Midbrain (tissue), 1 donor: ENCODE data around the gene MTCL1.
"Not testable (repeated sequence)": the region's sequence is repeated elsewhere in the genome, so short reads cannot be mapped to it uniquely, and the experiment has no call there.

Experiments
- DNase-seq: peaks from one replicate; lab custom pipeline; 2025; lab: John Stamatoyannopoulos, UW

The MTCL1 gene

DNA sequence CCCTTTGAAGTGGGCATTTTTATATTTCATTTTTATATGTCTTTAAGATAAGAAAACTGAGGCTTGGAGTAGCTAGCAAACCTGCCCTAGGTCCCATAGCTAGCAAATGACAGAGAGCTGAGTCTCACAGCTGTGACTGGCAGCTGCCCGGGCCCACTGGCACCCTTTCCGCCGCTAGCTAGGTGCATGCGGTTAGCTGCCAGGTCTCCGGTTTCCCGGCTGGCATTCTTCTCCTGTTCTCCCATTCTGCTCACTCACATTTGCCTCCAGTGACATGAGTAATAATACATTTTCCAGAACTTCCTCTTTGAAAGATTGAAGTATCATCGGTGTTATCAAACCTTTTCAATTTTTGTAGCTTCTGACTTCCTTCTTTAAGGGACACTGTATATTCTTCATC, 38.7 kb downstream of the MTCL1 start:
- DNase-seq = no peak

DNA sequence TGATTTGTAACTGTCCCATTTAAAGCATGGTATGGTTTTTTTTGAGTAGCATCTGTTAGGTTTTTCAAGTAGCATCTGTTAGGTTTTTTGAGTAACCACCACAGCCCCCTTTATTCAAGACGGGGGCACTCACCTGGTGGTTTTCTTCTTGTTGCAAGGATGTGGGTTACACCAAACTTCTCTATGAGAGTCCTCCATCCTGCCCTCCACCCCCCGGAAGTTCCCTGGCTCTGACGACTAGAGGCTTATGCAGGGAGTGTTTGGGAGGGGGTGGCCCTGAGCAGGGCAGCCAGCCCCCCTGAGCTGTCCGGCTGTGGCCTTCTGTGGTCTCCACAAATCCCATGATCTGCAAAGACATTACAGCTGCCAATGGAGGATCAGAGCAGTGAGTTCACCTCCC, 39.3 kb downstream of the MTCL1 start:
- DNase-seq = no peak

DNA sequence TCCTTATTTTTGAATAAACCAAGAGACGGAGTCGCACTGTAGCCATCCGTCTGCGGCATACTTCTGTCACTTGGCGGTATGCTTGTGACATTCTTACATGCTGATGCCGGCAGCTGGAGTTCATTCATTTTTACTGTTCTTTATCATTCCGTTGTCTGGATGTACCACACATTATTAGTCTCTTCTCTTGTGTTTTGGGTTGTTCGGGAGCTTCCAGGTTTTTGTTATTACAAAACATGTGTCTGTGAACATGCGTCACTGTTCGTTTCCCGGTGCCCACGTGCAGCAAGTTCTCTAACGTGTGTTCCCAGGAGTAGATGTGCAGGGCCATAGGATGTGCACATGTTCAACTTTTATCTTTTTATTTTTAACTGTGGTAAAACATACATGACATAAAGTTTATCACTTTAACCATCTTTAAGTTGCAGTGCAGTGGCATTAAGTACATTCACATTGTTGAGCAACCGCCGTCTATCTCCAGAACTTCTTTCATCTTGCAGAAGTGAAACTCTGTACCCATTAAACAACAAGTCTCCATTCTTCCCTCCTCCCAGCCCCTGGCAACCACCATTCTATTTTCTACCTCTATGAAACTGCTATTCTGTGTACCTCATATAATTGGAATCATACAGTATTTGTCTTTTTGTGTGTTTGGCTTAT, 40.1 kb downstream of the MTCL1 start:
- DNase-seq = no peak

DNA sequence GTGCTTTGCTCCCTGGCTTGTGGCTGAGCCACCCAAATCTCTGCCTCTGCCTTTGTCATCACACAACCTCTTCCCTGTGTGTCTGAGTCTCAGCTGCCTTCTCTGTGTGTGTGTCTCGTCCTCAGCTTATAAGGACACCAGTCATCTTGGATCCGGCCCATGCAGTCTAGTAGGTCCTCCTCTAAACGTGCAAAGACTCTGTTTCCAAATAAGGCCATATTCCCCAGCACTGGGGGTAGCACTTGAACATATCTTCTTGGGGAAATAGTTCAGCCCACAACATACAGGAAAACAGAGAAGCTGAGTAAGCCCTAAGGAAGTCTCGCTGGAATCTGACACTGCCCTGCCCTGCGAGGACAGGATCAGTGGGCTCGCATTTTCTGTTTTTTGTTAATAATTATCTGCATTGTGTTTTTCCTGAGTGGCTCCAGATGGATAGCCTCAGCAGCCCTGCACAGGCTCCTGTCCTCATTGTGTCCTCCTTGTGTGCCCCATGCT, 42.1 kb downstream of the MTCL1 start:
- DNase-seq = no peak

DNA sequence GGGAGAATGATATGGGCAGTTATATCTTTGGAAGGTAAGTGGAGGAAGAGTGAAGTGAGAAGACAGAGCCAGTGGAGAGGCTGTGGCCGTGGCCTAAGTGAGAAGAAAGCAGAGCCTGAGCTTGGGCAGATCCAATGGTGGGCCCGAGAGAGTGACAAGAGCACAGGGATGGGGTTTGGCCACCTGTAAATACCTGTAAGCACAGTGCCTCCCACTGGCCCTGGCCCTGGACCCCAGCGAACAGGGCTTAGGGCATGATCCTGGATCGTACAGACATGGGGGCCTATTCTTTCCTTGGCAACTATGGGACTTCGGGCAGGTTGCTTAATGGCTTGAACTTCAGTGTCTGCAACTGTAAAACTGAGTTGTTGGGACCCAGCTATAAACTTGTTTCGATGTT, 44.1 kb downstream of the MTCL1 start:
- DNase-seq = no peak

DNA sequence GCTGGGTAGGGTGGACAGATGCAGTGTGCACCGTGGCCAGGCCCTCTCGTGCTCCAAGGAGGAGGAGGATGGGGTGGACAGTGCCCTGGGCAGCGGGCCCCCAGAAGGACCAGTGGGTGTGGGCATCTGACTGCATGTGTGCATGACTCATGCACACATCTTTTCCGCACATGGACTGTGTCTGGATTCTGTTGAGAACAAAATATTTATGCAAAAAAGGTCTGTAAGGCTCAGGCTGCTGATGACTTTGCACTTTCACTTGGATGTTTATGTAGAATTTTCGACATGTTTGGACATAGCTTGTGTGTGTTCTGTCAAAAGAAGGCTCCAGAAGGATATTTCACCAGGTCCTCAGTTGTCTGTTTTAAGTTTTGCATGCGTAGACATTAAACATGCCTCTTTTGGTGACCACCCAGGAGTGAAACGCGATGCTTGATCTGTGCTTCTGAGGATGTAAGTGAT, 45.6 kb downstream of the MTCL1 start:
- DNase-seq = no peak

DNA sequence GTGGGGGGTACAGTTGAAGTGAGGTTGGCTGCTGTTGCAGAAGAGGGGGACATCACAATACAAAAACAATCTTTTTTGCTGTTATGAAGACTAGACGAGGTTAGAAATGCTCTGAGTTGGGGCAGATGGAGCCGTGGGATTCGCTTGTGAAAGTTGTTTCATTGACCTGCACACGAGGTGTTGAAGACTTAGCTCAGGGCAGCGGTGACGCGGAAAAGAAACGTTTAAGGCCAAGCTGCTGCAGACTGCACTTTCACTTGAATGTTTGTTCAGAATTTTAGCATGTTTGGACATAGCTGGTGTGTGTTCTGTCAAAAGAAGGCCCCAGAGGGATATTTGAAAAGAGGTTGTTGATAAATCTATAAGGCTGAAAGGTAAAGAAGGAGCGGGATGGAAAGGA, 46.3 kb downstream of the MTCL1 start:
- DNase-seq = no peak

DNA sequence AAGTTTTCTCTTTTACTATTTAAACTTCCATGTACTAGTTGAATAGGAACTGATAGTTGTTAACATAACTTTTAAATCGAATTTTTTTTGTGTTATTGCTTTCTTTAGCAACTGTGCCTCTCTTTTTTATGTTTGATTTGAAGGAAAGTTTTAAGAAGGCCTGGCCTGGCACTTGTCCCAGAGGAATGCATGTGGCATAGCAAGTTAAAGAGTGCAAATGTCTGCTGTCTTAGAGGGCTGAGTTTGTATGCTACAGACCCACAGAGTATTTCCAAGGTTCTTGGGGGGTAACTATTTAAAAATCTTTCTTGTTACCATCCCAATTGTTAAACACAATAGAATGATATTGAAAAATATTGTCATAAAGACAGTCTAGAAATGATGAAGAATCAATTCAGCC, 47.0 kb downstream of the MTCL1 start:
- DNase-seq = no peak

DNA sequence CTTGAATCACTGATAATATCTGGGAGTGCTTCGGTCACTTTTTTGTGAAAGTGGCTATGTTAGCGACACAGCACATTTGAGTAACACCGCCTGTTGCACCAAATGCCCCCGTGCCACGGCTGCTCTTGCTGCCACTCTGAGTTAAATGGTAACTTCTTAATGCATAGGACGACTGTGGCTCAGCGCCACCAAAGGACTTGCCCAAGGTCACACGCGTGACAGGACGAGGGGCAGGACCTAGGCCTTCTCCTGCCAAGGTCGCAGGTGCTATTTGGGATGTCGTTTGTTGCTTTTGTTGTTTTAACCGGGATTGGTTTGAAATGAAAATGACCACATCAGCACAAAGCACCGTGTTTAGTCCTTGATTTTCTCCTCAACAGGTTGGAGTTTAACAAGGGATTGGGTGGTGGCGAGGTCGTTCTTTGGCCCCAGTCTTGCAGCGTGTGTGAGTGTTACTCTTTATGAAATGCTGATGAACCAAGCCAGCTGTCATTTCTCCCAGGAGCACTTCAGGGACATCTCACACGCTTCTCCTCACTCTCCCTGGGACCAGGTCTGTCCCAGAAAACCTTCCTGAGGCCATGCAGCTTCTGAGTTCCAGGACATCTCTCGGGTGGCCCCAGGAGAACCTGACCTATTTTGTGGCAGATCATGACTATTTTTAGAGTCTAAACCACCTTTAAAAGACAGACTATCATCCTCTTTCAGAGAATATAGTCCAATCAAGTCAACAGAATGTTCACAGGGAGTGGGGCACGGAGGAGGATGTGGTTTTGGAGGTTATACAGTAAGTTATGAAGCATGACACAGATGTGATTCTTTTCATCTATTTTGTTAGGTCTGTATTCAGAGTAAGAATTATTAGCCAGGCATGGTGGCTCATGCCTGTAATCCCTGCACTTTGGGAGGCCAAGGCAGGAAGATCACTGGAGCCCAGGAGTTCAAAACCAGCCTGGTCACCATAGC, 49.9 kb downstream of the MTCL1 start:
- no peak for DNase-seq

DNA sequence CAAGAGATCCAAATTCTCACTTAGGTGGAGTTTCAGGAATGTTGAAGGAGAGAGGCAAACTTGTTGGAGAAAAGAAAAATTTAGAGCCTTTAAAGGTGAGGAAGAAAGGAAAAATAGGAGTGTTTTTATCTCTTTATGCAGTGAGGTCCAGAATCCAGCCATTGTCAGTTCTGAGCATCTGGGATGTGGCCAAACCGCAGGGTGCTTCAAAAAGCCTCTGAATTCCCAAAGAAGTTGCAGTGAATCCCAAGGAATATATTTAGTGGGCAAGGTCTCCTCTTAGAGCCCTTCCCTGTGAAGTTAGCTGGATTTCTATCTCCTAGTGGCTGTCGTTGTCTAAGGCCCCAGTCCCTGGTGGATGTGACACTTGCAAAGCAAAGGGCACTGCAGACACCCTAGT, 51.2 kb downstream of the MTCL1 start:
- DNase-seq = no peak

DNA sequence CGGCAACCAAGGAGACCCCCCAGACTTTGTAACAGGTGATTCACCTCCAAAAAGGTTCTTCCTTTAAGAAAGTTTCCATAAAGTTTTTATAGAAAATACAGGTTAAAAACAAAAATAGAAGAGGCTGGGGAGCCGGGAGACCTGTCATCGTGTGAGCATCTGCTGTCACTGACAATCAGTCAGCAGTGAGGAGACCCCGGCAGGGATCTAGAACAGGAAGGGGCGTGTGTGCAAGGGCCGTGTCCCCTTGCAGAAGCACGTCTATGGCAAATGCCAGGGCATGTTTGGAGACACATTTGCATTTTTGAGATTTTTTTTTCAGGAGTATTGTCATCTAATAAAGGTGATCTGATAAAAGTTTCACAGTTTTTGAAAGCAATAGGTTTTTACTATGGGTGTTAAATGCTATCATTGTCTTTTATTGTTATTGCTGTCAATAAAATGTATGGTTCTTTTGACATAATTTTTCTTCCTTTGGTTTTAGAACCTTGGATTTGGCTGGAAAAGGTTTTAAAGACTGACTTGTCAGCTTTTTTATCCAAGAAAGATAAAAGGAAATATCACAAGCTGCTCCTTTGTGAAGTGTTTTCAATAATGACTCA, 52.1 kb downstream of the MTCL1 start:
- no peak for DNase-seq

DNA sequence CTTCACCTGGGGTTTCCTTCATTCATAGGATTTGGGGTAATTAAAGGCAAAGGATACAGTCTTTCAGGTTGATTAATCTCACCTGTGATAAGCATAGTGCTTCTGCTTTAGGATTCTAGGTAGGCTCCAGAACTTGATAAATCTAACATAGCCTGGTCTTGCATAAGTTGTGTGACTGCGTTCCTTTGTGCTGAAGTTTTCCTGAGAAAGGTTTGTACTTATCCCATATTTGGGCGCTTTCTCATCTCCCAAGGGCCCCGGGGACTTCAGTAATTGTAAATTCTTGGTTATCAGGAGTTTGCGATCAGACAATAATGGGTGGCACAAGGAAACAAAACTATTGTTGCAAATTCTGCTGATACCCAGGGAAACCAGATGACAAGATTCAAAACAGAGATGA, 53.1 kb downstream of the MTCL1 start:
- no peak for DNase-seq

DNA sequence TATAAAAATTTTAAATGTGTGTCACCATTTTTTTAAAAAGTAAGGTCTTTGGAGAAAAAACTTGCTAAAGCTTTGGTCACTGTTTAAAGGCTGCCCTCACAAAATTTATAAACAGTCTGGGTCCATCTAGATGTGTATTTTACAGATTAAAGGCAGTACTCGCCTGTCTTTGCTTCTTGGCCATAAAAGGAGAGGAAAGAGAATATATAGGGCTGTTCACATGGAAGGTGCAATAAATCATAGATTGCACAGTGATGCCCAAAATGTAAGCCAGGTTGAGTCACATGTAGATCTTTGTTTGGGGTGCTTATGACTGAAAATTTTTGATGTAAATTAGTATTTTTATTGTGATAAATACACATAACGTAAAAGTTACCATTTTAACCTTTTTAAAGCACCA, 55.6 kb downstream of the MTCL1 start:
- DNase-seq = no peak

DNA sequence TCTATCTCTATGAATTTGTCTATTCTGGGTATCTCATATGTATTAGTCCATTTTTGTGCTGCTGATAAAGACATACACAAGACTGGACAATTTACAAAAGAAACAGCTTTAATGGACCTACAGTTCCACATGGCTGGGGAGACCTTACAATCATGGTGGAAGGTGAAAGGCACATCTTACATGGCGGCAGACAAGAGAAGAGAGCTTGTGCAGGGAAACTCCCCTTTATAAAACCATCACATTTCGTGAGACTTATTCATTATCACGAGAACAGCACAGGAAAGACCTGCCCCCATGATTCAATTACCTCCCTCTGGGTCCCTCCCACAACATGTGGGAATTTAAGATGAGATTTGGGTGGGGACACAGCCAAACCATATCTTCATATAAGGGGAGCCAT, 56.2 kb downstream of the MTCL1 start:
- not testable (repeated sequence) for DNase-seq

DNA sequence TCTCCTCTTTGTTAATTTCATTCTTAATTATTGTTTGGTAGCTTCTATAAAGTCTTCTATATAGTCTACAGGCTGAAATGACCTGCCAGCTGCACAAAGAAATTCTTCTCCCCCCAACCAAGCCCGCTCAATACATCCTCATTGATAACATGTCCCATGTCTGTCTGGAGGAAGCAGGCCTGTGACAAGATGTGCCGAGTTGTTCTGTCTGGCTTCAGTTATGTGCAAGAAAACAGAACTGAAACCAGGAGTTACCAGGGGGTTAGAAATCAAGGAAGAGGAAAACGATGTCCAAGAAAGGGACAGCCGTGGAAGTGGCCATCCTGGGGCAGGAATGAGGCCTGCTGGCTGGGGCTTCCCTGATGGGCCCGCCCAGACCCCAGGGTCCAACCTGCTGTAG, 57.6 kb downstream of the MTCL1 start:
- peak; percentile 20 for DNase-seq

DNA sequence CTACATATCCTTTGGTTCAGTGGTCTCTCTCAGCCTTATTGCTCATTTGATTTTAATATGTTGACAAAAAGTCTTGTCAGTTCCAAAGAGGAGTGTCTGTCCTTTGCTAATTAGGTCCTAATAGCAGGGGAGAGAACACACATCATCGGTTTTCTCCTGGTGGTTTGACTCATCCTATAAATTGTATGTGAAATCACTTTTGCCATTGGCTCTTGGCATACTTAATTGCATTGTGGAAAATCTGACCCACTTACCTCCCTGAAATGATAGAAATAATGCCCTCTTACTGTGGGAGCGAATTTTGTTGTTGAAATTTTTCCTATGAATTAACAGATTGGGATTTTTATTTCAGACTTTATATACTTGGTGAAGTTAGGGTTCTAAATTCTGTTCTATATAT, 58.3 kb downstream of the MTCL1 start:
- DNase-seq = no peak

DNA sequence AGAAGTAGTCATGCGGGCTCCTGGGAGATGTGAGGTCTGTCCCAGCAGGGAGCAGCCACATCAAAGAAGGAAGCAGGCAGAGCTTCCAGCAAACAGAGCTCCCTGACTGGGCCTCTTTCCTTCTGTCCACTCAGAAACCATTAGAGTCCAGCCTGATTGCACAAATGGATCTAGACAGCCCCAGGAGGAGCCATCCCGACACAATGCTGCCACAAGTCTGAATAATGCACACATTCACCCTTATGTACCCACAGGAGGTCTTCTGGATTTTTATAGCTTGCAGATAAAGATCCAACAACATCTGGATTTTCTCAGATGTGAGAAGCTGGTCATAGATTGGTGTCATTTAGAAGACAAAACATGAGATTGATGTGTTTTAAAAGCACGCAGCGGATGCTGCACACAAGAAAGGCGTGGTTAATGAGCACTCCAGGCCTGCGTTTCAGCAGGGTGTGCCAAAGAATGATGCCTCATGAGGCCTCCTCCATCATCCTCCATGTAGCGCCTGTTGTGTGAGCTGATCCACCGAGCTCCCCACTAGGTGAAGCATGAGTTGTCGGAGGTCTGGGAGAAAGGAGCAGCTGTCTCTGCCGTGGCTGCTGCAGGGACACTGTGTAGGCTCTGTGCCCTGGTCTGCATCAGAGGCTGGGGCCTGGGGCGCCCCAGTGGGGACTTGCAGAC, 60.6 kb downstream of the MTCL1 start:
- no peak for DNase-seq

DNA sequence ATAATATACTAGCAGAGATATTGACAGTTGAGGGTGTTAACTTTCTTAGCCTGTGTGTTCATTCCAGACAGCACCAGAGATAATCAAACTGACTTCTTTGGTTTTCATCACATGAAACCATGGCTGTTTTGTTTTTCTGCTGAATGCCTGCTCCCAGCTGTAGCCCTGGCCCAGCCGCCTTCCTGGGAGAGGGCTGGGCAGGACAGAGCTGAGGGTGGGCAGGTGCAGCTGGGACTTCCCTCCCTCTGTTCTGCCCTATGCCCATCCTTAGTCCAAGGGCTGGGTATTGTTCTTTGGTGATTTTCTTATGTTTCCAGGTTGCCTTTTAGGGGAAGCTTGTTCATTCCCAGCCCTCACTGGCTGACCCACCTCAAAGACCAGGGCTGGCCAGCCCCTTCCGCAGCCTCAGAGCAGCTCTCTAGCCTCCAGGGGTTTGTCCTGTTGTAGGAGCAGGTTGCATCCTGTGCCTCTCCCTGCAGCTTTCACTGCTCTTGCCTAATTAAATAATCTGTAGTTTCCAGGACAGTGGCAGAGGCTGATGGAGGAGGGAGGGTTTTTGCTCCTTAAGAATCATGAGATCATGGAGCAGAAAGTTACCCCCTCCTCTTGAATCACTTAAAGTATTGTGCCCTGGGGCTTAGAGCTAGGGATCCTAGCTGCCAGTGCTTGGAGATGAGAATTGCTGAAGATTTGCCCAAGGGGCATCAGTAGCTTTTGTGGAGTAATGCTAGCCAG, 61.4 kb downstream of the MTCL1 start:
- DNase-seq = no peak

DNA sequence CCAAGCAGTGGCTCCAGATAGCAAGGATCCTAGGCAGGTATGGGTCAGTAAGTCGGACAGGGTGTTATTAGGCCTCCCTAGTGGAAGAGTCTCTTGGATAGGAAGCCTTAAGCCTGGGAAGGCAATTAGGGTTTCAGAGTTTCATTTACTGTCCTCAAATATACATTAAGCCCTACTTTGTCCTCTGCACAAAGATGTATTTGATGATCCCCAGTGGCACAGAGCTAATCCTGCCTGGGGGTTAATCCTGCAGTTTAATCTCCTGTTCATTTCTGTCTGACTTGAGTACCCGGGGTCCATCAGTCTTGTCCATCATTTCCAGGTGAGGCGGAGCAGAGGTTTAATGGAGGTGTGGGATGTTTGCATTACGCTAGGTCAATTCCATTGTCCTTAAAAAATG, 62.0 kb downstream of the MTCL1 start:
- DNase-seq = no peak

DNA sequence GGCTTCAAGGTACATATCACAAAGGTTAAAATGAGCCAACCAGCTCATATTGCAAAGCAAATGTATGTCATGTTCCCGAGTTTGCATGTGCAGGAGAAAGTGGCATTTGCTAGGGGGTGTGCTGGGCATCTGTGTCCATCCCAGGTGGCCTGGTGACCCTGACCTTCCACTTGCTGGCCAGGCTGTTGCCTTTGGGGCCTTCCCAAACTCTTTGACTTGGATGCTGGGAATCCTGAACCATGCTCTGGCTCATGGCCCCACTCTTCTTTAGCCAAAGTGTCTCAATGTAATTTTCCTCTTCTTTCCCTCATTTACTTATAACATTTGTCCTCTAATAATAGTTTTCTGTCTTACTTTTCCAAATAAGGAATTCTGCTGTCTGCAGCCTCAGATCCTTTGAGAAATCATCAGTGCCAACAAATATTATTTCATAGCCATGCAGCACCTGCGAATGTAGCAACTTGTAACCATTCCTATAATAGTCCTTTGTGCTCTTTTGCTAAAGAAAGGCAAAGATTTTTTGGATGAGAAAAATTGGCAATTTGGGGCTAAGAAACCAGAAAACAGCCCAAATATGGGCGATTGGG, 64.2 kb downstream of the MTCL1 start:
- DNase-seq = no peak

DNA sequence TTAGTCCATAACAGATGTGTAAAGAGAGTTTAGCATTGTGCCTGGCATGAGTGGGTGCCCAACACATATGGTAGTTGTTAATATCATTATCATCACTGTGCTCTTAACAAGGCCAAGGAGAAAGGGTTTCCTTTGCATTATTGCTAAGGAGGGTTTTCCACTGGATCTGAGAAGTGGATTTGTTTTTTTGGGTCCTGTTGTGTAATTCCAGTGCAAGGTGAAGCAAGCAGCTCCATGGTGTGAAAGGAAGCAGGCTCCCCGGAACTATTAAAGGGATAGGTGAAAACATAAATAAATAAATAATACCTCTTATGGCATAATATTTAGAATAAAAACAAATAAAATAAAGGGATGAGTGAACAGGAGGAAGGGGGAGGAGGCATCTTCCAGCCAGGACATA, 65.3 kb downstream of the MTCL1 start:
- no peak for DNase-seq
